Fibroblast of mammary gland (primary cell): ENCODE results near the gene PPP1R12B.

Experiments used
- DNase-seq: peaks from one replicate; pipeline ENCODE4 v3.0.0-alpha.2; 2010; ENCODE audit warnings: low read depth
- H3K4me3 ChIP-seq: 2 replicates; pipeline ENCODE4 v1.5.1; 2011; ENCODE audit warnings: low read depth, mild to moderate bottlenecking, low read length, moderate library complexity; ENCODE audit not compliant: control insufficient read depth
- TF ChIP-seq, protein P1 (sequence below): conservative IDR thresholded peaks from 2 replicates; pipeline ENCODE4 v1.5.1; 2011; ENCODE audit warnings: low read depth, low read length, inconsistent platforms; ENCODE audit not compliant: control insufficient read depth, insufficient read depth

PPP1R12B gene

DNA sequence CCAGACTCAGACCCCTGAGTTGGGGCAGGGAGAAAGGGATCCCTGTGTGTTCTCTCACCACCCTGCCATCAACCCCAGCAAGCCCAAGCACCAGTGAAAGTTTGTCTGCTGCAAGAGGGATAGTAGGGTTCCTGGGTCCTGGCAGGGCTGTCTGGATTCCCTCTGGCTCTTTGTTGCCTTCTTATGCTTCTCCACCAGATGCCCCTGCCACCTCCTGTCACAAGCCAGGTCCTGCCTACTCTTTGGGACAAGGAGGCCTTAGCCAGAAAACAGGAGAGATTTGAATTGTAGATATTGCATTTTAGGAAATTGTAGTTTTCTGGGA, 28.5 kb upstream of the PPP1R12B start:
- DNase-seq: no peak
- no peak overlapping the region for H3K4me3 ChIP-seq
- TF ChIP-seq, protein P1, sequence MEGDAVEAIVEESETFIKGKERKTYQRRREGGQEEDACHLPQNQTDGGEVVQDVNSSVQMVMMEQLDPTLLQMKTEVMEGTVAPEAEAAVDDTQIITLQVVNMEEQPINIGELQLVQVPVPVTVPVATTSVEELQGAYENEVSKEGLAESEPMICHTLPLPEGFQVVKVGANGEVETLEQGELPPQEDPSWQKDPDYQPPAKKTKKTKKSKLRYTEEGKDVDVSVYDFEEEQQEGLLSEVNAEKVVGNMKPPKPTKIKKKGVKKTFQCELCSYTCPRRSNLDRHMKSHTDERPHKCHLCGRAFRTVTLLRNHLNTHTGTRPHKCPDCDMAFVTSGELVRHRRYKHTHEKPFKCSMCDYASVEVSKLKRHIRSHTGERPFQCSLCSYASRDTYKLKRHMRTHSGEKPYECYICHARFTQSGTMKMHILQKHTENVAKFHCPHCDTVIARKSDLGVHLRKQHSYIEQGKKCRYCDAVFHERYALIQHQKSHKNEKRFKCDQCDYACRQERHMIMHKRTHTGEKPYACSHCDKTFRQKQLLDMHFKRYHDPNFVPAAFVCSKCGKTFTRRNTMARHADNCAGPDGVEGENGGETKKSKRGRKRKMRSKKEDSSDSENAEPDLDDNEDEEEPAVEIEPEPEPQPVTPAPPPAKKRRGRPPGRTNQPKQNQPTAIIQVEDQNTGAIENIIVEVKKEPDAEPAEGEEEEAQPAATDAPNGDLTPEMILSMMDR: no peak

DNA sequence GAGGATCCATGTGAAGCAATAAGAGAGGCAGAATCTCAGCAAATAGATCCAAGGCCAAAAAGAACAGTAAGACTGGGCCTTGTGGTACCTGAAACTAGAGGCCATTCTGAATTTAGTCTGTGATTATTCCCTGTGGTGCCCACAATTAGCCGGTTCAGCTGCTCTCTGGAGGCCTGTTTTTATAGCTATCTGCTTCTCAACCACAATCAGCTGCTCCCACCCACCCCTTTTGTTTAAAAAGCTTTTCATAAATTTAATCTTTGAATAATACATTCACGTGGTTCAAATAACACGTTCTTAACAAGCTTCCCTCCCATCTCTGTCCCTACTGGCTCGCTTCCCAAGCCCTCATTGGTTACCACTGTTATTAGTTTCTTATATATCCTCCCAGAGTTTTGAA, 24.8 kb upstream of the PPP1R12B start:
- TF ChIP-seq, protein P1: no peak
- no peak for DNase-seq
- H3K4me3 ChIP-seq: no peak overlapping the region

DNA sequence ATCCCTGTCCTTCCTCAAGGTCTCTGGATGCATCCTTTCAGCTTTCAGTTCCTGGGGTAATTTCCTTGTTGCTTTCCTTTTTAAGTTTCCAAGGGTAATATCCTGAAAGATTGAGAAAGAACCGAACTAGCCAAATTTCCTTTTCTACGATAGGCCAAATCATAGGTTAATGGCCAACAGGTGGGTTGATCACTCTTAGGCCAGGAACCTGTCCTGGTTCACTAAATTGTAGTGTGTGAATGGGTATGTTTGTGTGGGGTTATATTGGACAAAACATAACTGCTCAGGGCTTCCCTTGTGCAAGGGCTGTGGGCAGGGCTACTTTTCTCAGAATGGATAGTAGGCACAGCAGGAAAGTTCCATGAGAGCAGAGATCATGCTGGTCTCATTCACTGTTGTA, 23.9 kb upstream of the PPP1R12B start:
- no peak overlapping the region for H3K4me3 ChIP-seq
- no peak for DNase-seq
- TF ChIP-seq, protein P1: no peak

DNA sequence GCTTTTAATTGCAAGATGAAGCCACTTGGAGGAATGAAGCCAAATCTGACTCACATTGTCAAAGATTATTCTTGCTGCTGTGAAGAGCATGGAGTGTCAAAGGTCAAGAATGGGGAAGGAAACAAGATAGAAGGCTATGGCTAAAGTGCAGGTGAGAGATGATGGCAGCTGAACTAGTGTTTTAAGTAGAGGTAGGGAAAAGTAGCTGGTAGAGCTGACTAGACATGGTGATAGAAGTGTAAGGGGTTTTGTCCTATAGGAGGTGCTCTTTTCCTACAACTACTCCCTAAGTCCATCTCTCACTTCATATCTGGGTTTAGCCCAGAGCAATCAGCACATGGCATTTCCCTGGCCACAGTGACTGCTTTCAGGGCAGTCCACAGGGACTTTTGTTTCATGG, 18.6 kb upstream of the PPP1R12B start:
- DNase-seq: no peak
- TF ChIP-seq, protein P1: peak; percentile 7
- no peak overlapping the region for H3K4me3 ChIP-seq

DNA sequence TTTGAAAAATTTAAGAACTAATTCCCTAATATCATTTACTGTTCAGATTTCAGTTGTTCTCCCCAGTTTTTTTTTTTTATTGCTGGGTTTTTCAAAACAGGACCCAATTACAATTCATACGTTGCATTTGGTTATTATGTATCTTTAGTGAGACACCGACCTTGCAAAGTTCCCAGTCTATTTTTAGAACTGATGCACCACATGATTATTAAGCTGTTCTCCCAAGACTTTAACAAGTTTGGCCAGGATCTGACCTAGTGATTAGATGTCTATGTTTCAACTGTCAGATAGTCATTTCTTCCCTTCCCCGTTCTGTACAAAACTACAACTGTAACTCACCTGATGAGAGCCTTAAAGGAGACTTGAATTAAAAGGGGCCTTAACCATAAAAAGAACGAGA, 14.6 kb upstream of the PPP1R12B start:
- TF ChIP-seq, protein P1: no peak
- DNase-seq: no peak
- H3K4me3 ChIP-seq: no peak overlapping the region

DNA sequence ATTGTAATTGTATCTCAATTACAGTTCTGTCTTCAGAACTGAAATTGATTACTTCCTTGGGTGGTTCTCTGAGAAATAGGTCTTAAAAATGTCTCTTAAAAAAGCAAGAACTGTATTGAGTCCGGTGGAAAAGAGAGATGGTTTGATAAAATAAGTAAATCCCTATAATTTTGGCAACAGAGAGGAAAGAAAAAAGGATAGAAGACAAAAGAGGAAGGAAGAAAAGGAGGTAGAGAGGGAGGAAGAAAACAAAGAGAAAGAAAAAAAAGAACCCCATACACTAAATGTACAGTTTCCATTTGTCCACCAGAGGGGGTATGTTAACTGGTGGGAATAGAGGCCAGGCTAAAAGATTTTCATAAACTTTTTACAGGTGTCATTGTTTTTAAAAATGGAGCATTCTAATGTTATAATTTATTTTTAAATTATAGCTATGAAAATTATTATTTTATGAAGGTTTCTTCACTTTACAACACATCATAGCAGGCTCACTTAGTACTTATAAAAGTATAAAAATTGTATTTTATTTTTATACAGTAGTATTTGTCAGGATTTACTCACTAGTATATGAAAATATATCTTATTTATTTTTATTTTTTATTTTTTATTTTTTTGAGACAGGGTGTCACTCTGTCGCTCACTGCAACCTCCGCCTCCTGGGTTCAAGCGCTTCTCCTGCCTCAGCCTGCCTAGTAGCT, 4.7 kb upstream of the PPP1R12B start:
- no peak overlapping the region for H3K4me3 ChIP-seq
- DNase-seq: peak; percentile 57
- TF ChIP-seq, protein P1: peak; percentile 89

DNA sequence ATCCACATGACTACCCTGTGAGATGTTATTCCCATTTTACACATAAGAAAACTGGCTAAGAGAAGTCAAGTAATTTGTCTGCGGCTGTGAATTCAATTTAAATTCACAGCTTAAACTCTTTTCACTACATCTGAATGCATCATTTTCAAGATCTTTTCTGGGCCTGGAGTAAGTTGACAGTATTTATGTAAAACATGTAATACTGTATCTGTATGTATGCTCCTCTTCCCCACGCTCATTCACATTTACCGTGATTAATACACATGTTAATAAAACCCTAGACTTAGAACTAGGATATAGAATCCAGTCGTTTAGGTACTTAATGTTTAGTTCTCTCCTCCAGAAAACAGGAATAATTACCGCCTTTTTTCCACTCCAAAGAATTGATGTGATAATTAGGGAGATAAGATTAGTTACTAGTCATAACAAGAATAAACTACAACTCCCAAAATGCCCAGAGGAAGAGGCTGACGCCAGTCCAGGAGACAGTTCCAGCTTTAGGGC, 442 bp upstream of the PPP1R12B start:
- no peak for DNase-seq
- TF ChIP-seq, protein P1: no peak
- no peak overlapping the region for H3K4me3 ChIP-seq
